HepG2 (cell line): ENCODE results near the gene TFPI. TPM values are rescaled to one million over a fixed set of nuclear protein-coding genes. Genes with fewer than 3 reads are reported as not detected.

Experiments
- ATAC-seq: fragments of 200-7000 bp; cut with Tn5 transposase; 3 replicates; pipeline ENCODE4 v1.9.1; 2020; ENCODE audit warnings: mild to moderate bottlenecking, moderate library complexity
- BruUV-seq: library from RNA; stranded (reverse); fragments of 400-500 nt; replicated peaks from 2 replicates; lab custom pipeline; 2021; lab: Mats Ljungman, UMichigan
- CTCF ChIA-PET: fragments of 300-600 bp; formaldehyde crosslinking; extraction: SDS; loops from one replicate; lab custom pipeline; 2021; ENCODE audit warnings: low total read pairs, inconsistent platforms, low intra/inter-chr PET ratio; lab: Yijun Ruan, JAX
- POLR2A ChIA-PET: fragments of 350-600 bp; sonication (Branson Sonifier 250); formaldehyde crosslinking; loops from one replicate; lab custom pipeline; 2020; ENCODE audit warnings: antibody characterized with exemption, inconsistent platforms; lab: Yijun Ruan, JAX
- DNase-seq: peaks from one replicate; pipeline ENCODE4 v3.0.0-alpha.2; 2015; ENCODE audit warnings: low spot score
- FAIRE-seq: peaks from 3 replicates; lab custom pipeline; 2011; peaks lifted over from hg19 to GRCh38; lab: Jason Lieb, UNC
- H2AFZ ChIP-seq: one replicate; pipeline ENCODE4 v1.6.1; 2011; ENCODE audit warnings: low read length, inconsistent platforms
- H3K27ac ChIP-seq: fragments of 300-600 bp; 3 replicates; pipeline ENCODE4 v1.8.0; 2011; ENCODE audit warnings: mixed run types, mild to moderate bottlenecking, mixed read lengths, low read length, inconsistent platforms; ENCODE audit not compliant: insufficient read depth; ENCODE audit errors: extremely low read length
- H3K27me3 ChIP-seq, 2 experiments: fragments of 200-600 bp in 1 of 2; 2 replicates in 1 of 2; 3 replicates in 1 of 2; pipeline versions ENCODE4 v1.6.0 to v1.8.0; 2011; ENCODE audit warnings: low read length in 2 of 2, mild to moderate bottlenecking in 2 of 2, moderate library complexity in 2 of 2, inconsistent platforms in 1 of 2; ENCODE audit not compliant: insufficient read depth in 2 of 2, control insufficient read depth in 1 of 2
- H3K36me3 ChIP-seq, 2 experiments: fragments of 200-600 bp in 1 of 2; replicated peaks in 1 of 2; 2 replicates in 1 of 2; 3 replicates in 1 of 2; pipeline versions ENCODE4 v1.5.1 to v1.8.0; 2011; ENCODE audit warnings: low read length in 2 of 2, inconsistent platforms in 1 of 2; ENCODE audit not compliant: insufficient read depth in 2 of 2, control insufficient read depth in 1 of 2
- H3K4me1 ChIP-seq: 2 replicates; pipeline ENCODE4 v1.5.1; 2012; ENCODE audit warnings: low read length, inconsistent platforms; ENCODE audit not compliant: insufficient read depth
- H3K4me2 ChIP-seq: 2 replicates; pipeline ENCODE4 v1.6.0; 2011; ENCODE audit warnings: low read depth, low read length, inconsistent platforms
- H3K4me3 ChIP-seq, 3 experiments: fragments of 200-600 bp in 1 of 3; sonication (generic), shearing (Covaris generic) in 1 of 3; replicated peaks in 1 of 3; 2 replicates each; pipeline ENCODE4 v1.5.1; 2011 to 2016; ENCODE audit warnings: low read length in 3 of 3, inconsistent platforms in 2 of 3, low read depth in 2 of 3, mild to moderate bottlenecking in 2 of 3, control low read depth in 1 of 3, mixed read lengths in 1 of 3; ENCODE audit not compliant: insufficient read depth in 1 of 3
- H3K79me2 ChIP-seq: one replicate; pipeline ENCODE4 v1.6.1; 2011; ENCODE audit warnings: low read length, inconsistent platforms; ENCODE audit not compliant: insufficient read depth
- H3K9ac ChIP-seq: 2 replicates; pipeline ENCODE4 v1.6.0; 2011; ENCODE audit warnings: mild to moderate bottlenecking, low read depth, low read length, inconsistent platforms; ENCODE audit not compliant: insufficient read depth
- H3K9me3 ChIP-seq: 2 replicates; pipeline ENCODE4 v1.5.1; 2012; ENCODE audit warnings: mild to moderate bottlenecking, low read length
- H4K20me1 ChIP-seq: 2 replicates; pipeline ENCODE4 v1.6.0; 2011; ENCODE audit warnings: inconsistent platforms, mild to moderate bottlenecking, low read length, moderate library complexity; ENCODE audit not compliant: insufficient read depth
- ARNT ChIP-seq: fragments of 450-650 bp; IDR thresholded peaks from 2 replicates; pipeline ENCODE4 v1.6.1; 2017
- E2F2 ChIP-seq: sonication (generic); formaldehyde crosslinking; IDR thresholded peaks from 2 replicates; pipeline ENCODE4 v1.4.0; 2020; ENCODE audit warnings: missing genetic modification reagents, borderline replicate concordance
- SKIL ChIP-seq: sonication (generic); formaldehyde crosslinking; IDR thresholded peaks from 2 replicates; pipeline ENCODE4 v1.8.0; 2022; ENCODE audit warnings: missing genetic modification reagents, mild to moderate bottlenecking, moderate library complexity, borderline replicate concordance
- ZBTB14 ChIP-seq: sonication (generic); formaldehyde crosslinking; IDR thresholded peaks from 2 replicates; pipeline ENCODE4 v1.4.0; 2020; ENCODE audit warnings: missing genetic modification reagents
- ZFP62 ChIP-seq: sonication (generic); formaldehyde crosslinking; IDR thresholded peaks from 2 replicates; pipeline ENCODE4 v1.4.0; 2020; ENCODE audit warnings: missing genetic modification reagents
- ZFYVE20 ChIP-seq: sonication (generic); formaldehyde crosslinking; IDR thresholded peaks from 2 replicates; pipeline ENCODE4 v1.8.0; 2023; ENCODE audit warnings: low read depth, mild to moderate bottlenecking, moderate library complexity, missing genetic modification reagents, borderline replicate concordance
- ZNF790 ChIP-seq: sonication (generic); formaldehyde crosslinking; IDR thresholded peaks from 2 replicates; pipeline ENCODE4 v1.8.0; 2022; ENCODE audit warnings: missing genetic modification reagents, mild to moderate bottlenecking, borderline replicate concordance
- WGBS: methylation state at CpG from one replicate; pipeline ENCODE4 v1.1.6; 2017; ENCODE audit warnings: low lambda C conversion rate; 5-methylcytosine and 5-hydroxymethylcytosine counted together
- in situ Hi-C: cut with HindIII; loops from 2 replicates; pipeline ENCODE4 v1.10.0; 2017; ENCODE audit warnings: low pct_unique_long_range_greater_than_20kb; ENCODE audit not compliant: extremely low pct_ligation_motif_present
- intact Hi-C: fragments of 100-400 bp; cut with micrococcal nuclease; formaldehyde crosslinking; loops from one replicate; pipeline ENCODE4 v1.10.0; 2022; ENCODE audit not compliant: unreplicated experiment
- polyA plus RNA-seq, 8 experiments: library from polyadenylated mRNA; depleted of rRNA in 3 of 8; stranded (reverse) in 7 of 8; unstranded in 1 of 8; fragments of >200 nt; fragmentation: Illumina TruSeq in 4 of 8; extraction: Trizol in 4 of 8; gene quantifications; 2 replicates each; pipeline versions ENCODE4 v1.2.1 to v1.2.3, GENCODE V29; 2011 to 2016; ENCODE audit warnings: low read depth in 4 of 8, missing spikeins in 1 of 8, mixed read lengths in 1 of 8; ENCODE audit not compliant: insufficient read depth in 1 of 8
- total RNA-seq, 5 experiments: library from RNA; depleted of rRNA; stranded (reverse); fragments of >200 nt; fragmentation: Illumina TruSeq; extraction: Trizol; gene quantifications; 2 replicates each; pipeline ENCODE4 v1.2.3, GENCODE V29; 2016; ENCODE audit warnings: low read depth in 1 of 5

Gene TFPI
- total and polyA plus RNA-seq, 2 of the 13 experiments (the other 11 are each of a cell fraction or from before 2014, with no cell fraction given) = 301 to 436 TPM

GRCh38 chr2:187419808-187420207 lies 134.4 kb downstream of the TFPI start:
- no peak overlapping the region for H2AFZ ChIP-seq
- no TSS peak for BruUV-seq
- in situ Hi-C loops = no loop called here
- 0% methylated on average over 1 of the region's 1 CpG for WGBS
- CTCF ChIA-PET = no interaction called here
- POLR2A ChIA-PET = no interaction called here
- ATAC-seq = no peak
- no peaks in the 10 kb centered on the region for H3K27me3 ChIP-seq
- H3K9me3 ChIP-seq = no peaks in the 10 kb centered on the region
- TF ChIP-seq ZFP62 (CRISPR knock-in tag) = no peak
- no peak for TF ChIP-seq E2F2
- TF ChIP-seq ZBTB14 (CRISPR knock-in tag) = no peak
- TF ChIP-seq SKIL (CRISPR knock-in tag) = no peak
- no peak for TF ChIP-seq ZFYVE20 (CRISPR knock-in tag)
- TF ChIP-seq ZNF790 (CRISPR knock-in tag) = no peak
- no peak for TF ChIP-seq ARNT
- TF ChIP-seq, all 625 proteins: peak for 0
- H3K9ac ChIP-seq = no peak overlapping the region
- no peaks in the 10 kb centered on the region for H3K4me1 ChIP-seq
- DNase-seq (no peak), FAIRE-seq (no peak)
- intact Hi-C loops = no loop called here
- H4K20me1 ChIP-seq = no peaks in the 10 kb centered on the region
- H3K36me3 ChIP-seq = no peaks in the 10 kb centered on the region
- H3K27ac ChIP-seq = no peak overlapping the region
- no peaks in the 10 kb centered on the region for H3K79me2 ChIP-seq
- H3K4me2 ChIP-seq = no peak overlapping the region
- no peak overlapping the region for H3K4me3 ChIP-seq
